Measurements from ENCODE around the gene ACTR1B.
"Not testable (repeated sequence)": the region's sequence is repeated elsewhere in the genome, so short reads cannot be mapped to it uniquely, and the experiment has no call there.

The ACTR1B gene

DNA sequence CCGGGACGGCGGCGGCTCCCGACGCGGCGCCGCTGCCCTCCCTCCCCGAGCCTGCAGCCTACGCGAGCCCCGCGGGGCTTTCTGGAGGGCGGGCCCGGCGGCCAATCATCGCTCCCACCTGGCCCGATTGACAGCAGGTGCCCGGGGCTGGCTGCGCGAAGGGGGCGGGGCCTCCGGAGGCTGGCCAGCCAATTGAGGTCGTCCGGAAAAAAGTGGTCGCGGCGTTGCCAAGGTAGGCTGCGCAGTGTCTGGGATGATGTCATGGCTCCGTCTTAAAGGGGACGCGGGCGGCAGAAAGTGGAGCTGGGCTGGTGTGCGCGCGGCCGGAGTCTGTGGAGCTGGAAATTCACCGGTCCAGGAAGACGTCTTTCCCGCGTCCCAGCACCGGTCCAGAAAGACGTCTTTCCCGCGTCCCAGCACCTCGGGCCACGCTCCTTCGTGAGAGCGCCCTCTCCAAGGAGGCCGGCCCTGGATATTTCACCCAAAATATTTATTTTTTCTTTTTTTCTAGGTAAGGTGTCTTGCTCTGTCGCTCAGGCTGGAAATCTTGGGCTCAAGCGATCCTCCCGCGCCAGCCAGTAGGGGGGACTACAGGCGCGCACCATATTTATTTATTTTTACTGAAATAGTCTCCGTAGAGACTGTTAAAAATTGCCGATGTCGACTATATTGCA, at the start of gene ACTR1B:
Gene ACTR1B (minus strand): TSS at position 83 of the 674 bp plus-strand sequence. CDS start 154 bp downstream, outside the sequence.
- ChIA-PET CTCF (interaction anchor here (1.5 to 7.1 kb wide), 8 partner anchors 9 to 73 kb away, joined by 5 to 71 read pairs (median 14); partner anchors contain the start of gene COX5B), POLR2A (interaction anchor here (1.0 to 3.3 kb wide), 3 partner anchors 11 to 803 kb away, joined by 4 to 29 read pairs (median 14); partner anchors contain the start of gene COX5B)
- peak; percentile 98 for DNase-seq (ENCODE audit: extremely low spot score)
- TF ChIP-seq, protein P1, sequence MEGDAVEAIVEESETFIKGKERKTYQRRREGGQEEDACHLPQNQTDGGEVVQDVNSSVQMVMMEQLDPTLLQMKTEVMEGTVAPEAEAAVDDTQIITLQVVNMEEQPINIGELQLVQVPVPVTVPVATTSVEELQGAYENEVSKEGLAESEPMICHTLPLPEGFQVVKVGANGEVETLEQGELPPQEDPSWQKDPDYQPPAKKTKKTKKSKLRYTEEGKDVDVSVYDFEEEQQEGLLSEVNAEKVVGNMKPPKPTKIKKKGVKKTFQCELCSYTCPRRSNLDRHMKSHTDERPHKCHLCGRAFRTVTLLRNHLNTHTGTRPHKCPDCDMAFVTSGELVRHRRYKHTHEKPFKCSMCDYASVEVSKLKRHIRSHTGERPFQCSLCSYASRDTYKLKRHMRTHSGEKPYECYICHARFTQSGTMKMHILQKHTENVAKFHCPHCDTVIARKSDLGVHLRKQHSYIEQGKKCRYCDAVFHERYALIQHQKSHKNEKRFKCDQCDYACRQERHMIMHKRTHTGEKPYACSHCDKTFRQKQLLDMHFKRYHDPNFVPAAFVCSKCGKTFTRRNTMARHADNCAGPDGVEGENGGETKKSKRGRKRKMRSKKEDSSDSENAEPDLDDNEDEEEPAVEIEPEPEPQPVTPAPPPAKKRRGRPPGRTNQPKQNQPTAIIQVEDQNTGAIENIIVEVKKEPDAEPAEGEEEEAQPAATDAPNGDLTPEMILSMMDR (IDR thresholded peaks at IDR 0.05; ENCODE audit: control extremely low read depth, extremely low read depth, low read depth, missing control alignments) = peak; percentile 63

DNA sequence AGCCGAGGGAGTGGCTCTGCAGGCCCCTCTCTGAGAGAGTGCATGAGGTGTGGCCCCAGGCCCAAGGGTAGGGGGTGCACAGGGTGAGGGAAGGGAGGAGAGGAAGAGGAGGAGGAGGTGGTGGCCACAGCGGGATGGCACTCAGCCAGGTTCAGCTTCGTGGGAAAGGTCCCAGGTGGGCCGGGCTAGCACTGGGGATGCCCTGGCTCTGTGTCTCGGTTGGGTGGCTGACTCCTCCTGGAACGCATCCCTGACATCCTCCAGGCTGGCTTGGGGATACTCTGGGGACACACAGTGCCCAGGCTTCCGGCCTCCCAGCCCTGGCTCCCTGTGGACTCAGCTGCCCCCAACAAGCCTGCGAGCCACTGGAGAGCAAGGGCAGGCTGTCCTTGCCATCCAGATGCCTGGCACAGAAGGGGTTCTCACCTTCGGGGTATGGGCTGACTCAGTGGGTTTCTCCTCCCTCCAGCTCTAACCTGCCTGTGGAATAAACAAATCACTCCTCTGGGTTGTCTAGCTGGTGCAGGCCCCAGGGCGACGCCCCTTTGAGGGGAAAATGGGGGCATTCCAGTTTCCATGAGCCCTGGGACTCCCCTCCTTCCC, 49.0 kb upstream of the ACTR1B start:
- POLR2A ChIA-PET = no interaction called here
- CTCF ChIA-PET = interaction anchor here (3.0 to 10.6 kb wide), 2 partner anchors 14 to 29 kb away, joined by 13 to 122 read pairs; no protein-coding TSS in a partner anchor
- DNase-seq (ENCODE audit: extremely low spot score) = no peak
- TF ChIP-seq, protein P1 (IDR thresholded peaks at IDR 0.05; ENCODE audit: control extremely low read depth, extremely low read depth, low read depth, missing control alignments) = no peak

DNA sequence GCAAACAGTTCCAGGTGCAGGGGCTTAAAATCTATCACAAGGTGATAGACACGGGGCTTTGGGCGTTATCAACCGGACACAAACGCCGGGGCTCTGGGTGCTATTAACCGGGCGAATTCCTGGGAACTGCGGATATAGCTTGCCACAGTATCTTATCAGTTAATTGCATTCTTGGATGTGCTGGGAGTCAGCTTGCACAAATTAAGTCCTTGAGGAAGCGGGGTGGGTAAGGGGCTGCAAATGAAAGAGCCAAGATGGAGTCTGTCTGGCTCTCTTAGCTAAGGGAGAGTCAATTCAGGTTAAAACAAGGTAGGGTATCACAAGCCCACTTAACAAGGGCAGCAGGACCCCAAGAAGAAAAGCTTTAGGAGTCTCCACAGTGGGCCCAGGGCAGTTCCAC, 48.3 kb upstream of the ACTR1B start:
- CTCF ChIA-PET = interaction anchor here (3.0 to 10.6 kb wide), 2 partner anchors 14 to 29 kb away, joined by 13 to 122 read pairs; no protein-coding TSS in a partner anchor
- POLR2A ChIA-PET; DNase-seq (ENCODE audit: extremely low spot score): not testable (repeated sequence)

DNA sequence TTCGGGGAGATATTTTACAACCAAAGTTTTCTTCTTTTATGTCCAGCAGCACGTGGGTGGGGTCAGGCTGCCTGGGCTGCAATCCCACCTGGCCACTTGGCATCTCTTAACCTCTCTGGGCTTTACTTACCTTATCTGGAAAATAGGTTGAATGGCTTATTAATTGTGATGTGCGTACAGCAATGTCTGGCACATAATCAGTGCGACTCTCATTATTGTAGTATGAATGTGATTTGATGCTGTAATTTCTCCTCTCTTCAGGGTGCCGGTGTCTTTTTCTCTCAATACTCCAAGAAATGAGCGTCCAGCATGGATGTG, 47.5 kb upstream of the ACTR1B start:
- CTCF ChIA-PET = interaction anchor here (3.0 to 10.6 kb wide), 3 partner anchors 13 to 675 kb away, joined by 13 to 122 read pairs (median 43); no protein-coding TSS in a partner anchor

DNA sequence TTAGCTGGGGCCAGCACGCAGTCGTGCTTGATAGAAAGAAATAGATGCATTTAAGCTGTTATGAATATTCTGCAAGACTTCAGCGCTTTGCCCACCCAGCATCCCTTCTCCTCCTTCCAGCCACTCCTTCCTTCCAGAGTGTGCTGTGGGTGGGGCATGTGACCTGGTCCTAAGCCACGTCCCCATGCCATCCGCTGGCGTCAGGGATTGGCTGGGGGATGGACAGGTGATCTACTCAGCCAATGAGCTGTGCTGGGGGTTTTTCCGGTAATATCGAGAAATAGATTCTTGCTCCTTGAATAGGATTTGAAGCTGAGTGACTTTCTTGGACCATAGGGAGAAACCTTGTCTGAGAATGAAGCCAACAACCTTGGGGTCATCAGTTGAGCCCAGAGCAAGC, 44.8 kb upstream of the ACTR1B start:
- TF ChIP-seq, protein P1 (IDR thresholded peaks at IDR 0.05; ENCODE audit: control extremely low read depth, extremely low read depth, low read depth, missing control alignments) = no peak
- ChIA-PET POLR2A (no interaction called here), CTCF (interaction anchor here (0.7 to 10.6 kb wide), 8 partner anchors 9 to 678 kb away, joined by 3 to 122 read pairs (median 6); no protein-coding TSS in a partner anchor)
- DNase-seq (ENCODE audit: extremely low spot score) = no peak

More for the DNA sequence above, 47.5 kb upstream of the ACTR1B start:
- TF ChIP-seq, protein P1 (IDR thresholded peaks at IDR 0.05; ENCODE audit: control extremely low read depth, extremely low read depth, low read depth, missing control alignments) = no peak
- POLR2A ChIA-PET = no interaction called here
- DNase-seq (ENCODE audit: extremely low spot score) = no peak

DNA sequence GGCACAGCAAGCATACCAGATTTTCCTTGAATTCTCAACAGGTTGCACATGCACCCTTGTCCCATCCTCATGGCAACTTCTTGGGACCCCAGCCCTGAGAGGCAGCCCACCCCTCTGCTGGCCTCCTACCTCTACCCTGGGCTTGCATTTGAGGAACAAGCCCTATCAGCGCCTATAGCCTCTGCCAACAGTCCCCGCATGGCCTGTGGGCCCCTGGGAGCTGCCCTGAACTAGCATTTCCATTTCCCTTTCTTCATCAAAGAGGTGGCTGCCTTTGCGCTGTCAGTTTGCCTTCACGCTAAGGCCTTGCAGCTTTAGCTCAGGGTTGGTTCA, 44.2 kb upstream of the ACTR1B start:
- POLR2A ChIA-PET = no interaction called here
- TF ChIP-seq, protein P1 (IDR thresholded peaks at IDR 0.05; ENCODE audit: control extremely low read depth, extremely low read depth, low read depth, missing control alignments) = no peak
- CTCF ChIA-PET = interaction anchor here (0.8 to 10.6 kb wide), 6 partner anchors 10 to 678 kb away, joined by 3 to 122 read pairs (median 6); no protein-coding TSS in a partner anchor
- DNase-seq (ENCODE audit: extremely low spot score) = no peak

Data from GM10248 (cell line).